Measurements from ENCODE around the gene CEMIP2.

The CEMIP2 gene

GRCh38 chr9:71752928-71753327 is 15.4 kb downstream of the CEMIP2 start:
- DNase-seq (ENCODE audit: low read depth, low spot score): no peak
- no peak overlapping the region for H3K27ac ChIP-seq

- no peak for DNase-seq (ENCODE audit: low read depth, low spot score)
- no peak overlapping the region for H3K27ac ChIP-seq
Measured at GRCh38 chr9:71752352-71752751, 16.0 kb downstream of the CEMIP2 start.

- no peak for DNase-seq (ENCODE audit: low read depth, low spot score)
- no peak overlapping the region for H3K27ac ChIP-seq
Measured at GRCh38 chr9:71748280-71748743, 20.0 kb downstream of the CEMIP2 start.

GRCh38 chr9:71747576-71747975 is 20.7 kb downstream of the CEMIP2 start:
- no peak for DNase-seq (ENCODE audit: low read depth, low spot score)
- no peak overlapping the region for H3K27ac ChIP-seq

- no peak overlapping the region for H3K27ac ChIP-seq
- DNase-seq (ENCODE audit: low read depth, low spot score): no peak
Measured at GRCh38 chr9:71746758-71747125, 21.6 kb downstream of the CEMIP2 start.

- no peak for DNase-seq (ENCODE audit: low read depth, low spot score)
- no peak overlapping the region for H3K27ac ChIP-seq
Measured at GRCh38 chr9:71746023-71746757, 22.1 kb downstream of the CEMIP2 start.

GRCh38 chr9:71744754-71745521 is 23.4 kb downstream of the CEMIP2 start:
- no peak for DNase-seq (ENCODE audit: low read depth, low spot score)
- H3K27ac ChIP-seq: no peak overlapping the region

GRCh38 chr9:71743882-71744281 is 24.4 kb downstream of the CEMIP2 start:
- no peak overlapping the region for H3K27ac ChIP-seq
- DNase-seq (ENCODE audit: low read depth, low spot score): no peak

- no peak for DNase-seq (ENCODE audit: low read depth, low spot score)
Measured at GRCh38 chr9:71743217-71743705, 25.1 kb downstream of the CEMIP2 start.

GRCh38 chr9:71742703-71743102 is 25.6 kb downstream of the CEMIP2 start:
- H3K27ac ChIP-seq: peak overlapping the region; percentile 68
- no peak for DNase-seq (ENCODE audit: low read depth, low spot score)

More at GRCh38 chr9:71743217-71743705, 25.1 kb downstream of the CEMIP2 start:
- H3K27ac ChIP-seq: peak overlapping the region; percentile 68

GRCh38 chr9:71741926-71742648 is 26.2 kb downstream of the CEMIP2 start:
- peak overlapping the region; percentile 68 for H3K27ac ChIP-seq
- DNase-seq (ENCODE audit: low read depth, low spot score): no peak

- DNase-seq (ENCODE audit: low read depth, low spot score): no peak
- no peak overlapping the region for H3K27ac ChIP-seq
Measured at GRCh38 chr9:71740199-71740598, 28.1 kb downstream of the CEMIP2 start.

GRCh38 chr9:71737455-71737854 is 30.9 kb downstream of the CEMIP2 start:
- no peak overlapping the region for H3K27ac ChIP-seq
- DNase-seq (ENCODE audit: low read depth, low spot score): no peak

- H3K27ac ChIP-seq: no peak overlapping the region
- no peak for DNase-seq (ENCODE audit: low read depth, low spot score)
Measured at GRCh38 chr9:71736236-71736635, 32.1 kb downstream of the CEMIP2 start.

GRCh38 chr9:71734950-71735349 is 33.4 kb downstream of the CEMIP2 start:
- H3K27ac ChIP-seq: no peak overlapping the region
- DNase-seq (ENCODE audit: low read depth, low spot score): no peak

GRCh38 chr9:71733176-71733575 is 35.1 kb downstream of the CEMIP2 start:
- DNase-seq (ENCODE audit: low read depth, low spot score): no peak
- H3K27ac ChIP-seq: no peak overlapping the region

GRCh38 chr9:71729816-71730526 is 38.3 kb downstream of the CEMIP2 start:
- H3K27ac ChIP-seq: peak overlapping the region; percentile 33
- DNase-seq (ENCODE audit: low read depth, low spot score): no peak

GRCh38 chr9:71726723-71727122 is 41.6 kb downstream of the CEMIP2 start:
- DNase-seq (ENCODE audit: low read depth, low spot score): no peak
- H3K27ac ChIP-seq: peak overlapping the region; percentile 61

- peak; percentile 89 for DNase-seq (ENCODE audit: low read depth, low spot score)
- peak overlapping the region; percentile 61 for H3K27ac ChIP-seq
Measured at GRCh38 chr9:71725590-71726338, 42.5 kb downstream of the CEMIP2 start.

All from epithelial cell of prostate (primary cell).